T-helper 17 cell (primary cell): Measurements from ENCODE around the gene CALB2. TPM values are rescaled to one million over a fixed set of nuclear protein-coding genes. Genes with fewer than 3 reads are reported as not detected.

ENCODE experiments used
- ATAC-seq: fragments of 150-1000 bp; cut with Tn5 transposase; 2 replicates; pipeline ENCODE4 v1.10.0; 2021; ENCODE audit warnings: mild to moderate bottlenecking, moderate library complexity
- DNase-seq, 3 donors: peaks; one replicate each; pipeline versions ENCODE4 v3.0.0 to v3.0.0-alpha.2; 2020 to 2021
- H3K9me3 ChIP-seq: one replicate; pipeline ENCODE4 v1.7.0; 2013; ENCODE audit warnings: low read length, mild to moderate bottlenecking; ENCODE audit not compliant: control insufficient read depth, poor library complexity, severe bottlenecking
- H3K27ac Mint-ChIP-seq: one replicate; pipeline ENCODE4 v1.8.0; 2022; ENCODE audit warnings: mild to moderate bottlenecking, moderate library complexity, mixed read lengths
- H3K27me3 Mint-ChIP-seq: one replicate; pipeline ENCODE4 v1.8.0; 2022; ENCODE audit warnings: mixed read lengths
- H3K36me3 Mint-ChIP-seq: one replicate; pipeline ENCODE4 v1.8.0; 2022; ENCODE audit warnings: low read depth, mixed read lengths
- H3K4me1 Mint-ChIP-seq: one replicate; pipeline ENCODE4 v1.8.0; 2022; ENCODE audit warnings: mild to moderate bottlenecking, mixed read lengths
- H3K4me3 Mint-ChIP-seq: one replicate; pipeline ENCODE4 v1.8.0; 2022; ENCODE audit warnings: mild to moderate bottlenecking, moderate library complexity, mixed read lengths
- total RNA-seq, 4 donors: library from RNA in 2 of 4; stranded (reverse) in 2 of 4; gene quantifications; one replicate each; pipeline ENCODE4 v1.2.3 and lab custom pipeline; 2022 to 2026

CALB2 gene
- total RNA-seq, 2 donors from 2014 or later, result not detected

DNA sequence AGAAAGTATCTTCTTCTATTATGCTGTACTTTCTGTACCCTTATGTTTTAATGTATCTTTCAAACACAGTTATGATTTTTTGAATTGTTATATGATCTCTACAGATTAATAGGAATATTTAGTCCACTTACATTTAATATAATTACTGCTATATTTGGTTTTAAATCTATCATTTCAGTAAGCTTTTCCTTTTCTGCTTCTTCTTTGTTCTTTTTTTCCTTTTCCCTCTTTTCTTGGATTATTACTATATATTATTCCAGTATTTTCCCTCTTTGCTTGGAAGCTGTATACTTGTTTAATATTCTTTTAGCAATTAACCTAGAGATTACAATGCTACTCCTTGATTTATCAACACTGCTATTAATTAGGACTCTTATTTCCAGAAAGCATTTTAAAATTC lies 69.9 kb downstream of the CALB2 start:
- H3K36me3 Mint-ChIP-seq, result peaks cover 6% of the 10 kb centered on the region
- no peak overlapping the region for H3K4me3 Mint-ChIP-seq
- no peaks in the 10 kb centered on the region for H3K9me3 ChIP-seq
- H3K4me1 Mint-ChIP-seq, result peaks cover 7% of the 10 kb centered on the region
- DNase-seq (no peak), ATAC-seq (no peak)
- peaks cover 89% of the 10 kb centered on the region for H3K27me3 Mint-ChIP-seq
- H3K27ac Mint-ChIP-seq, result no peak overlapping the region

DNA sequence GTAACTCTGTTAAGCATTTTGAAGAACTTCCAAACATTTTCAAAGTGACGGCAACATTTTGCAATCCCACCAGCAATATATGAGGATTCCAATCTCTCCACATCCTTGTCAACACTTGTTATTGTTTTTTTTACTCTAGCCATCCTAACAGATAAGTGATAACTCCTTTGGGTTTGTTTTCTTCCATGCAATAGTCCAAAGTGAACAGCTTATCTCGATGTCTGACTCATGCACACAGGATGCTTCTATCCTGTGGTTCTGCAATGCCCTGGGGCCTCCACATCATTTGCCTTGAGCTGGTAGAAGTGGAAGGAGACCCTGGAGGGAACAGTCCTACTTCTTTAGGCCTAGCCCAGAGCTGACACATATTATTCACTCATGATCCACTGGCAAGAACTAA lies 70.4 kb downstream of the CALB2 start:
- no peak for DNase-seq
- peaks cover 91% of the 10 kb centered on the region for H3K27me3 Mint-ChIP-seq

DNA sequence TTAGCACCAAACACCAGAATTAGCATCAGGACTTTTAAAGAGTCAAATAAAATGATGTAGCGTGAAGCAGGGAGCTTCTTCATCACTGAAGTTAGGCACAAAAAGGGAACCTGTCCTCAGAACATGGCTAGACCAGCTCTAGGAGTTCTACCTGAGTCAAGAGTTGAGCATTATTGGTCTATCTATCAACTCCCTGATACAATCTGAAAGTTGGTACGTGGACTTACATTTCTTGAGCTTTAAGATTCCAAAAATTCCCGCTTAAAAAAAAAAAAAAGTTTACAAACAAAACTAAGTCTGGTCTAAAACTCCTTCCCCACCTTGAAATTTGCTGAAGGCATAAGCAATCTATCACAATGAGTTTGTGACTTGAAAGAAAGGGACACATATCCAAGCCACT lies 71.1 kb downstream of the CALB2 start:
- Mint-ChIP-seq H3K4me3 (no peak overlapping the region), H3K36me3 (peaks cover 2% of the 10 kb centered on the region), H3K27ac (no peak overlapping the region), H3K27me3 (peaks cover 85% of the 10 kb centered on the region), H3K4me1 (peaks cover 6% of the 10 kb centered on the region)
- H3K9me3 ChIP-seq, result no peaks in the 10 kb centered on the region
- ATAC-seq (no peak), DNase-seq (no peak)

More for the DNA sequence above, 70.4 kb downstream of the CALB2 start:
- H3K9me3 ChIP-seq, result no peaks in the 10 kb centered on the region
- peaks cover 6% of the 10 kb centered on the region for H3K36me3 Mint-ChIP-seq
- H3K4me1 Mint-ChIP-seq, result peaks cover 7% of the 10 kb centered on the region
- no peak overlapping the region for H3K27ac Mint-ChIP-seq
- H3K4me3 Mint-ChIP-seq, result no peak overlapping the region
- ATAC-seq, result no peak

DNA sequence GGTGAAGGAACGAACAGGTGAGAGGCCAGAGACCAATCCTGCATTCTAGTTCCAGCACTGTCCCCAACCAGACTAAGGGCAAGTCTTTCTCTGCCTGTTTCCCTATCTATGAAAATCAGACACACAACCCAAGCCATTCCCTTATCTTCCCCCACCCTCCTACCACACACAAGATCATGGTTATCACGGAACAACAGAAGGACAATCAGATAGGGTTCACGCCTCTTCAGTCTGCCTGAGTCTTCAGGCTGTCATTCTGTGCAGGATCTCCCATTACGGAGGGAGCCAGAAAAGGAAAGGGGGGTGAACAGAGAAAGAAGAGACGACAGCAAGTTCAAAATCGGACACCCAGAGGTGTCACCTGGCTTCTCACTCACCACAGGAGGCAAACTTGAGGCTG lies 72.2 kb downstream of the CALB2 start:
- peaks cover 75% of the 10 kb centered on the region for H3K27me3 Mint-ChIP-seq
- no peak overlapping the region for H3K4me3 Mint-ChIP-seq

DNA sequence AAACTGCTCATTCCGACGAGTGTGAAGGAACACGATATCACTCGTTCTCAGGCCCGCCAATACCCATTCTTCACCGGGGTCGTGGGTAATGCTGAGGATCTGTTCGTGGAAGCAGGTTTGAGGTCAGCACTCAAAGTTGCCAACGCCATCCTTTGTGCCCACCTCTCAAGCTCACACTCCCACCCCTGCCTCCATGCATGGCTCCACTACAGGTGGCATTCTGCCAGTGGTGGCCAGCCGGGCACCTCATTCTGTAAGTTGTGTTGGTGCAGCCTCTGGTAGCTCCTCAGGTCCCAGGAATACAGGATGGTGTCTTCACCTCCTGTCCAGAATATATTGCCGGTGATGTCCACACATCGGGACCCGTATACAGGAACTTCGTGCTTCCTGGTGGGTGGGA lies 72.7 kb downstream of the CALB2 start:
- no peak overlapping the region for H3K27ac Mint-ChIP-seq
- no peak for DNase-seq
- H3K4me1 Mint-ChIP-seq, result peaks cover 5% of the 10 kb centered on the region
- no peak overlapping the region for H3K4me3 Mint-ChIP-seq
- ATAC-seq, result no peak
- no peaks in the 10 kb centered on the region for H3K9me3 ChIP-seq
- no peaks in the 10 kb centered on the region for H3K36me3 Mint-ChIP-seq
- H3K27me3 Mint-ChIP-seq, result peaks cover 75% of the 10 kb centered on the region

More for the DNA sequence above, 72.2 kb downstream of the CALB2 start:
- no peaks in the 10 kb centered on the region for H3K36me3 Mint-ChIP-seq
- DNase-seq (no peak), ATAC-seq (no peak)
- H3K27ac Mint-ChIP-seq, result no peak overlapping the region
- no peaks in the 10 kb centered on the region for H3K9me3 ChIP-seq
- peaks cover 6% of the 10 kb centered on the region for H3K4me1 Mint-ChIP-seq

DNA sequence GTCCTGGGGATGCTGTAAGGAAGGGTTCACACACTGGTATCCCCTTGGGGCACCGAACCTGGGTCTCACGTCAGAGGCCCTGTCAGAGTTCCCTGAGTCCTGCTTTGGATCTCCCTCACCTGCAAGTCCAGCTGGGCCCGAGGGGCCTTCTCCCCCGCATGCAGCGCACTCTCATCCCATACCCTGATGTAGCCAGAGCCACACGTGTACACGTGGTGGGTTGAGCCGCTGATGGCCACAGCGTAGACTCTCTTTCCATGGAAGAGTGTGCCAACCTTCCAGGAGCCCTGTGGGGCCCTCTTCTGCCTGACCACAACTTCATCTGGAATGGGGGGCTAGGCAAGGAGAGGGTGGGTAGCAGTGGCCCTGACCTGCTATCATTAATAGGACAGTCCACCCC lies 73.5 kb downstream of the CALB2 start:
- Mint-ChIP-seq H3K4me3 (no peak overlapping the region), H3K4me1 (no peaks in the 10 kb centered on the region), H3K27me3 (peaks cover 75% of the 10 kb centered on the region), H3K36me3 (no peaks in the 10 kb centered on the region), H3K27ac (no peak overlapping the region)
- no peaks in the 10 kb centered on the region for H3K9me3 ChIP-seq
- ATAC-seq, result no peak
- no peak for DNase-seq

DNA sequence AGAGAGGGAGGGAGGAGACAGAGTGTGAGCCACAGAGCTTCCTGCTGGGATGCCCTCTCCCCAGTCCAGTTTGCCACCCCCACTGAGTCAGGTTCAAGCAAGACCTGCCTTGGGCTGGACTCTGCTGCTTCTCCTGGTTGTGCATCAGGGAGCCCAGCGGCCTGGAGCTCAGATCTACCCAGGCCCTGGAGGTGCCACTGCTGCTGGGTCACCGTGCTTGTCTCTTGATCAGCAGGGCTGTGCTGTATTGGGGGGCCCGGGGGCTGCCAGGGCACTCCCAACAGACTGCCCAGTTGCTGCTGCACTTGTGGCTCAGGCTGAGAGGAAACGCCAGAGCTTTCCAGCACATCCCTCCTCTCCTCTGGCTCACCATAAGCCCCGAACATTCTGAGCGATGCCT lies 74.4 kb downstream of the CALB2 start:
- Mint-ChIP-seq H3K27me3 (peaks cover 78% of the 10 kb centered on the region), H3K4me3 (no peak overlapping the region), H3K27ac (no peak overlapping the region), H3K36me3 (peaks cover 3% of the 10 kb centered on the region), H3K4me1 (no peaks in the 10 kb centered on the region)
- no peak for ATAC-seq
- DNase-seq, result no peak
- H3K9me3 ChIP-seq, result no peaks in the 10 kb centered on the region

DNA sequence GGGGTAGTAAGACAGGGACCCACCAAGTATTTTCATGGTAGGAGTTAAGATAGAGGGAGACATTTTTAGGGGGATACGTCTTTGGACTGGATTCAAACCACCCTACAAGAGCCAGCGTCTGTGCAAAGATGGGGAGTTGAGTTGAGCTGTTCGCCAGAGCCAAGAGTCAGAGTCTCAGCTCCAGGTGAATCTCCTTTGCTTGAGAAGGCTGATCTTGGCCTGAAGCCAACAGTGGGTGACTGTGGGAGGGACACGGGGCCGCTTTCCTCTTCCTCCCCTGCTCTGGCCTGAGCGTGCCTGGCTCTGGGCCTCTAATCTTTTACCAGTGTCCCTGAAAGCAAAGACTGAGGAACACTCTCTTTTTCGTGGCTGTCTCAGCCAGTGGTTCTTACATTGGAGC lies 78.0 kb downstream of the CALB2 start:
- no peak overlapping the region for H3K27ac Mint-ChIP-seq
- ATAC-seq (no peak), DNase-seq (no peak)
- H3K4me3 Mint-ChIP-seq, result no peak overlapping the region
- peaks cover 57% of the 10 kb centered on the region for H3K27me3 Mint-ChIP-seq
- no peaks in the 10 kb centered on the region for H3K4me1 Mint-ChIP-seq
- peaks cover 3% of the 10 kb centered on the region for H3K36me3 Mint-ChIP-seq
- no peaks in the 10 kb centered on the region for H3K9me3 ChIP-seq

DNA sequence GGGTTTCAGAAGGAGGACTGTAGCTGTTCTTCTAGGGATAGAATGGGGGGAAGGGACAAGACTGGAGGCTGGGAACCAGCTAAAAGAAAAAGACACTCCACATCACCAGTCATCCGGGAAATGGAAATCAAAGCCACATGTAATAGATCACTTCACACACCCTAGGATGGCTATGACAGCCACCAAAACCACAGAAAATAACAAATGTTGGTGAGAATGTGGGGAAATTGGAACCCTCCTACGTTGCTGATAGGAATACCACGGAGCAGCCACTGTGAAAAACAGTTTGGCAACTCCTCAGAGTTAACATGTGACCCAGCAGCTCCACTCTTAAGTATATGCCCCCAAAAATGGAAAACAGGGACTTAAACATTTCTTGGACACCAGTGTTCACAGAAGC lies 81.0 kb downstream of the CALB2 start:
- Mint-ChIP-seq H3K27ac (no peak overlapping the region), H3K4me1 (no peaks in the 10 kb centered on the region), H3K36me3 (peaks cover 3% of the 10 kb centered on the region), H3K27me3 (peaks cover 34% of the 10 kb centered on the region), H3K4me3 (no peak overlapping the region)
- no peaks in the 10 kb centered on the region for H3K9me3 ChIP-seq
- ATAC-seq (no peak), DNase-seq (no peak)

Other genes starting within 250 kb of the CALB2 start
- not detected for gene HYDIN, start 128.0 kb upstream of the CALB2 start, total RNA-seq
- 10 to 100 TPM in 1 of 2 donors, 1 to 10 TPM in 1; 8.4 to 10.4 TPM for gene CMTR2, start 69.3 kb upstream of the CALB2 start, total RNA-seq
- not detected for gene TLE7, start 83.3 kb downstream of the CALB2 start, total RNA-seq
- gene ZNF23, start 103.5 kb downstream of the CALB2 start, total RNA-seq, result 10 to 100 TPM in 1 of 2 donors, 1 to 10 TPM in 1; 7.4 to 10.5 TPM
- 1 to 10 TPM; 5.1 to 6.3 TPM for gene ZNF19, start 130.6 kb downstream of the CALB2 start, total RNA-seq
- gene CHST4, start 167.7 kb downstream of the CALB2 start, total RNA-seq, result not detected
- not detected for gene TAT, start 218.4 kb downstream of the CALB2 start, total RNA-seq